GM21381 (cell line): ENCODE measurements around the gene ALDH3B1.
"Not testable (repeated sequence)": the region's sequence is repeated elsewhere in the genome, so short reads cannot be mapped to it uniquely, and the experiment has no call there.

Source experiments
- ATAC-seq: cut with Tn5 transposase; IDR thresholded peaks from one replicate; pipeline ENCODE4 v1.9.1; 2021; ENCODE audit warnings: mild to moderate bottlenecking, moderate library complexity; ENCODE audit not compliant: unreplicated experiment

ALDH3B1 gene, protein sequence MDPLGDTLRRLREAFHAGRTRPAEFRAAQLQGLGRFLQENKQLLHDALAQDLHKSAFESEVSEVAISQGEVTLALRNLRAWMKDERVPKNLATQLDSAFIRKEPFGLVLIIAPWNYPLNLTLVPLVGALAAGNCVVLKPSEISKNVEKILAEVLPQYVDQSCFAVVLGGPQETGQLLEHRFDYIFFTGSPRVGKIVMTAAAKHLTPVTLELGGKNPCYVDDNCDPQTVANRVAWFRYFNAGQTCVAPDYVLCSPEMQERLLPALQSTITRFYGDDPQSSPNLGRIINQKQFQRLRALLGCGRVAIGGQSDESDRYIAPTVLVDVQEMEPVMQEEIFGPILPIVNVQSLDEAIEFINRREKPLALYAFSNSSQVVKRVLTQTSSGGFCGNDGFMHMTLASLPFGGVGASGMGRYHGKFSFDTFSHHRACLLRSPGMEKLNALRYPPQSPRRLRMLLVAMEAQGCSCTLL

GRCh38 chr11:68010090-68011041 lies at the start of gene ALDH3B1:
TSS of gene ALDH3B1 (plus strand) at chr11:68010327. CDS start at chr11:68015298, 4,971 bp downstream.
- ATAC-seq: no peak

DNA sequence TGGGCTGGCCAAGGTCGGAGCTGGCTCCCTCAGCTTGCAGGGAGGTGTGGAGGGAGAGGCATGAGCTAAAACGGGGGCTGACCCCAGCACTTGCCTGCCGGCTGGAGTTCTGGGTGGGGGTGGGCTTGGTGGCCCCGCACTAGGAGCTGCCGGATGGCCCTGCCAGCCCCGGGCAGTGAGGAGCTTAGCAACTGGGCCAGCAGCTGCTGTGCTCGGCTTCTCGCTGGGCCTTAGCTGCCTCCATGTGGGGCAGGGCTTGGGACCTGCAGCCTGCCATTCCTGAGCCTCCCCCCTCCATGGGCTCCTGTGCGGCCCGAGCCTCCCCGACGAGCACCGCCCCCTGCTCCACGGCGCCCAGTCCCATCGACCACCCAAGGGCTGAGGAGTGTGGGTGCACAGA lies 46.9 kb upstream of the ALDH3B1 start:
- not testable (repeated sequence) for ATAC-seq

DNA sequence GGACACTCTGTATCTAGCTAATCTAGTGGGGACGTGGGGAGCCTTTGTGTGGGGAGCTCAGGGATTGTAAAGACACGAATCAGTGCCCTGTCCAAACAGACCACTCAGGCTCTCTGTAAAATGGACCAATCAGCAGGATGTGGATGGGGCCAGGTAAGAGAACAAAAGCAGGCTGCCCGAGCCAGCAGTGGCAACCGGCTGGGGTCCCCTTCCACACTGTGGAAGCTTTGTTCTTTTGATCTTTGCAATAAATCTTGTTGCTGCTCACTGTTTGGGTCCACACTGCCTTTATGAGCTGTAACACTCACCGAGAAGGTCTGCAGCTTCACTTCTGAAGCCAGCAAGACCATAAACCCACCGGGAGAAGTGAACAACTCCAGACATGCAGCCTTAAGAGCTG lies 46.2 kb upstream of the ALDH3B1 start:
- ATAC-seq: not testable (repeated sequence)

- not testable (repeated sequence) for ATAC-seq
Observed at GRCh38 chr11:67964746-67965145, 45.4 kb upstream of the ALDH3B1 start.

GRCh38 chr11:67965830-67966348 lies 44.2 kb upstream of the ALDH3B1 start:
- ATAC-seq: not testable (repeated sequence)

DNA sequence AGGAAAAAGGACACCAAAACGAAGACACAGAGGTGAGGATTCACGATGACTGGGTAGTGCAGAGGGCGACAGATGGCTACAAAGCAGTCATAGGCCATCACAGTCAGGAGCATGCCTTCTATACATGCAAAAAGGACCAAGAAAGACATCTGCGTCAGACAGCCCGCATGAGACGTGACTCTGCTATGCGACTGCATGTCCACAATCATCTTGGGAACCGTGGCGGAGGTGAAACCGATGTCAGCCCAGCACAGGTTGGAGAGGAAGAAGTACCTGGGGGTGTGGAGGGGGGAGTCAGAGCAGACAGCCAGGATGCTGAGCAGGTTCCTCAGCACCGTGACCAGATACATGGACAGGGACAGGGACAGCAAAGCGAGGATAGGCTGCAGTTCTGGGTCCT lies 35.4 kb upstream of the ALDH3B1 start:
- ATAC-seq: not testable (repeated sequence)

DNA sequence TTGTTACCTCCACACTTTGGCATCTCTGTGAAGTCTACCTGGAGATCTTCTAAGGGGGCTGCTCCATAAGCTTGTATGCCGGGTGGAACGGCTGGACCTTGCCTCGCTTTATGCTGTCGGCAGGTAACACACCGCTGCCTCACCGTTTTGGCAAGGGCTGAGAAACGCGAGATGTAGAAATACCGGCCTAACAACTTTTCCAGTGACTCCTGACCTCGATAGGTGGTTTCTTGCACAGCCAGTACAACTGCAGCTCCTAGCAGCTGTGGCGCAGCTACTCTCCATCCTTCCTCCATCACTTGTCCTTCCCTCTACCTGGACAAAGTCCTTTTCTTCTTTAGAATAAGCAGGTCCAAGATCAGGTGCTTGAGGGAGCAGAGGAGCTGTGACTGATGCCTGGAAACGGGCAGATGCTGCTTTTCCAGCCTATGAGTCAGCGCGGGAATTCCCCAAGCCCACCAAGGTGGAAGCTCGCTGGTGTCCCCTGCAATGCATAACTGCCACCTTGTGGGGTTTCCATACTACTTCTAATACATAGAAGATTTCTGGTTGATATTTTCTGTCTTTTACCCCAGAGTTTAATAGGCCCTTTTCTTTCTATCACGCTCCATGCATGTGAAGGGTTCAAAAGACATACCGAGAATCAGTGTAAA lies 31.2 kb upstream of the ALDH3B1 start:
- not testable (repeated sequence) for ATAC-seq

DNA sequence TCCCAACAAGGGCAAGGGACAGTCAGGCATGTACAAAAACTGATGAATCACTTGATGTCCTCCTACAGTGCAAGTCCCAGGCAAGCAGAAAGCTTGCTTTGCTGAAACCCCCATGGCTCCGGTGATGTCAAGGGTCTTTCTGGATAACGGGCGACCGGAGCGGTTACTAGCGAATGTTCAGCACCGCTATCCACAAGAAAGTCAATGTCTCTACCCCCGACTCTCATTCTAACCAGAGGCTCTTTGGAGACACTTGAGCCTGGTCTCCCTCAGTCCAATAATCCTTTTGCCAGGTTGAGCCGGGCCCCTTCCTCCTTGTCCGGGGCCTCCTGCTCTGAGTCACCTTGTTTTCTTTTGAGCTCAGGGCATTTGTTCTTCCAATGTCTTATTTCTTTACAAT lies 28.9 kb upstream of the ALDH3B1 start:
- ATAC-seq: not testable (repeated sequence)

GRCh38 chr11:67982255-67982857 lies 27.8 kb upstream of the ALDH3B1 start:
- ATAC-seq: not testable (repeated sequence)

GRCh38 chr11:67983951-67984350 lies 26.2 kb upstream of the ALDH3B1 start:
- no peak for ATAC-seq

GRCh38 chr11:67985302-67985701 lies 24.8 kb upstream of the ALDH3B1 start:
- not testable (repeated sequence) for ATAC-seq

DNA sequence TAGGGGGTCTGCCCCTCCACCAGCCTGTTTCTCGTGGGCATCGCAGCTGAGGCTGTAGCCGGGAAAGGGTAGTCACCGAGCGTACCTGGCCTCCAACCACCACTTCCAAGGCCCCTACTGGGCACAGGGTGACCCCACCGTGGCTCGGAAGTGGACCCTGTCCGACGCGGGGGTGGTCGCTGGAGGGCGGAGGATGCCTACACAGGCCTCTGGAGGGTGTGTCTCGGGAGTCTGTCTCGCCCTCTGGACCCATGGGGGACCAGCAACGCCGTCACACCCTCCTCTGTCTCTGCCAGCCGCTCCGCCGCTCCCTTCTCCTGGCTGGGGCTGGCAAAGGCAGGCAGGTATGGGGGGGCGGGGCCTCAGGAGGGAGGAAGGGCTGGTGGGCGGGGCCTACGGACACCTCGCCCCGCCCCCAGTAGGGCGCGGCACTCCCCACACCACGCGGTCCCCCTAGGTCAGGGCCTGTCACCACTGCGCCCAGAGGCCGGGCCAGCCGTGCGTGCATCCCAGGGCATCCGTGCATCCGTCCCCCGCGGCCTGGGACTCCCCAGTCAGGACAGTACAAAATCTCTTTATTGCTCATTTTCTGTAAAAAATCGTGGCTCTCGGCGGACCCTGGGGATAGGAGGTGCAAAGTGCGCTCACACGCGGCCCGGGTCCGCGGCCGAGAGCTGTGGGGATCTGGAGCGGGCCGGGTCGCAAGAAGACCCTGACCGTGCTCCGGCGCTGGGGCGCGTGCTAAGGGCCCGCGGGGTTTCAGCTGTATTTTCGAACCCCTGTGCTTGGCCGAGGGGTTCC lies 19.4 kb upstream of the ALDH3B1 start:
- not testable (repeated sequence) for ATAC-seq

GRCh38 chr11:67991347-67992121 lies 18.6 kb upstream of the ALDH3B1 start:
- not testable (repeated sequence) for ATAC-seq

- ATAC-seq: not testable (repeated sequence)
Observed at GRCh38 chr11:67993821-67994220, 16.3 kb upstream of the ALDH3B1 start.

GRCh38 chr11:67994387-67994786 lies 15.7 kb upstream of the ALDH3B1 start:
- not testable (repeated sequence) for ATAC-seq

- not testable (repeated sequence) for ATAC-seq
Observed at GRCh38 chr11:67995129-67995528, 15.0 kb upstream of the ALDH3B1 start.

GRCh38 chr11:67995579-67995978 lies 14.5 kb upstream of the ALDH3B1 start:
- not testable (repeated sequence) for ATAC-seq

DNA sequence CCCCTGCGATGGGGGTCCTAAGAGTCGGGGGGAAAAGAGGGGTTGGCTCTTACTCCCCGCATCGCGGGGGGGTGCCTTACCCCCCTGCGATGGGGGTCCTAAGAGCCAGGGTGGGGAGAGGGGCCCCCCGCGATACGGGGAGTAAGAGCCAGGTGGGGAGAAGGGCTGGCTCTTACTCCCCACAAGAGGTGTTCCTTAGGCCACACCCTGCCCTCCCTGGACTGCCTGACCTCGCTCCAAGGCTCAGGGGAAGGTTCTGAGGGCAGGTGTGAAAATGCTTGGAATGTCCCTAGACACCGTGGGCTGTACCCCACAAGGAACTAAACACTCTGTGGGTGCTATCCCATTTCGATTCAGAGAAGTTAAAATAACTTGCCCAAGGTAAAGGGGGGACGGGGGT lies 14.1 kb upstream of the ALDH3B1 start:
- no peak for ATAC-seq
